Fibroblast of peridontal ligament (primary cell): ENCODE measurements around the gene ALG9.

ENCODE experiments used
- DNase-seq: peaks from one replicate; pipeline ENCODE4 v3.0.0-alpha.2; 2010; ENCODE audit errors: extremely low read depth

ALG9 gene

GRCh38 chr11:111836162-111836561, 35.2 kb downstream of the ALG9 start:
- peak; percentile 52 for DNase-seq

DNA sequence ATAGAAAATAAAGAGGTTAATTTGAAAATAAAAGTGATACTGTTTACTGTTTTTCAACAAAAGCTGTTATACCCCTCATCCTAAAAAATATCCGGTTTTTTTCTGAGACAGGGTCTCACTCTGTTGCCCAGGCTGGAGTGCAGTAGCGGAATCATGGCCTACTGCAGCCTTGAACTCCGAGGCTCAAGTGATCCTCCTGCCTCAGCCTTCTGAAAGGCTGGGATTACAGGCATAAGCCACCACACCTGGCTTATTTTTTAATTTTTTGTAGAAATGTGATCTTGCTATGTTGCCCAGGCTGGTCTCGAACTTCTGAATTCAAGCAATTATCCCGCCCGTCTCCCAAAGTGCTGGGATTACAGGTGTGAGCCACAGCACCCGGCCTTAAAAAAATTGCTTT, 35.7 kb downstream of the ALG9 start:
- no peak for DNase-seq

DNA sequence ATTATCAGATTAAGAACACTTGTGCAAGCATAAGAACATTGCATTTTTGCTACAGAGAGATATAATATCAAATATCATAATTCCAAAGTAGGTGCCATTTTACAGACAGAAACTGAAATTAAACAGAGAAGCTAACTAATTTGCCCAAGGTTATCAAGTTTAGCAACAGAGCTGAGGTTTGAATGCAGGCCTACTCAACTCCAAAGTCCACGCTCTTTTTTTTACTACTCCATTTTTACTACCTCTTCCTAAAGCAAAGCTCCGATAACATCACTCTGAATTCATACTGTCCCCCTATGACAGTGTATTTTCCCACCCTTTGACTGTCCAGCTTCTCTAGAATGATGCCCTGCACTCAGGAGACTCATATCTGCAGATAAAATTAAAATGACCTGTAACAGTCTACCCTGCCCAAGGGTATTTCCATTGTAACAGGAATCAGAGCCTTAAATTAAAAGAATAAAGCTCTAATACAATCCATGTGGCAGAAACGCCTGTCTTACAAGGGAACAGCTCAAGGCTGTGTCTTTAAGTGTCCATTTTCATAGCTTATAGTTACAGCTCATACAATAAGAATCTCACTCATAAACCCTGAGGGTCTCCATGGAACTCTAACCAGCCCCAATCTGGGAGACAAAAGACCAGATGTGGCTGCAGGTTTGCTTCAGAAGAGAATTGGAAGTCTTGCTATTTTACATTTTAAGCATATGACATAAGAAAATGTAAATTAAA, 36.8 kb downstream of the ALG9 start:
- no peak for DNase-seq

- DNase-seq: peak; percentile 57
Measured at GRCh38 chr11:111833524-111833923, 37.9 kb downstream of the ALG9 start.

GRCh38 chr11:111829185-111829968, 42.0 kb downstream of the ALG9 start:
- peak; percentile 37 for DNase-seq

GRCh38 chr11:111826322-111826950, 44.9 kb downstream of the ALG9 start:
- peak; percentile 55 for DNase-seq

GRCh38 chr11:111823629-111824028, 47.8 kb downstream of the ALG9 start:
- DNase-seq: no peak

GRCh38 chr11:111823131-111823530, 48.2 kb downstream of the ALG9 start:
- no peak for DNase-seq

GRCh38 chr11:111819829-111820237, 51.5 kb downstream of the ALG9 start:
- DNase-seq: no peak

DNA sequence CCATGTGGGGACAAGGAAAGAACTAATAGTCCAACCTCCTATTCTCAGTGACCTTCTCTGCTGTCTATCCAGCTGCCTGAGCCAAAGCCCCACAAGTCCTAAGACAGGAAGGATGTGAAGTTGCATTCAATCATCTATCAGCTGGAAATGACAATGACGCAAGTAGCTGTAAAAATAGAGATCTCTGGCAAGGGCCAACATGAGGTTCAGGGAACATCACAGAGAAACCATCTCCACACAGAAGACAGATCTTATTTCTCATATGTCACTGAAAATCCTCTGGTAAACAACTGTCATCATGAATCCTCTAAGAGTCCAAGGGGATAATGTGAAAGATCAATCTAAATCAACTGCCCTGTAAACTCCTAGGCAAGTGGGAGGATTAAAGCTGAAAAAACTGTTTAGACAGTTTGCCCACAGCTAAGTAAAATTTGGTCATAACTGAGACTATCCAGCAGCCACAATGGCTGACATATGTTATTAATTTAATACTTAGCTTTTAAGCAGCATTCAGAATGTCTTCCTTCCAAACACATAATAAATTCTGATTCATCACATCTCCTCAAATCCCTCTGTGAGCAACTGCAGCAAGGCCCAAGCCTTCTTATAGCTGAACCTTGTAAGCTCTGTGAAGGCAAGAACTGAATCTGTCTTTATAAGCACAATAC, 52.1 kb downstream of the ALG9 start:
- DNase-seq: peak; percentile 97

- DNase-seq: no peak
Measured at GRCh38 chr11:111815489-111815888, 55.9 kb downstream of the ALG9 start.

DNA sequence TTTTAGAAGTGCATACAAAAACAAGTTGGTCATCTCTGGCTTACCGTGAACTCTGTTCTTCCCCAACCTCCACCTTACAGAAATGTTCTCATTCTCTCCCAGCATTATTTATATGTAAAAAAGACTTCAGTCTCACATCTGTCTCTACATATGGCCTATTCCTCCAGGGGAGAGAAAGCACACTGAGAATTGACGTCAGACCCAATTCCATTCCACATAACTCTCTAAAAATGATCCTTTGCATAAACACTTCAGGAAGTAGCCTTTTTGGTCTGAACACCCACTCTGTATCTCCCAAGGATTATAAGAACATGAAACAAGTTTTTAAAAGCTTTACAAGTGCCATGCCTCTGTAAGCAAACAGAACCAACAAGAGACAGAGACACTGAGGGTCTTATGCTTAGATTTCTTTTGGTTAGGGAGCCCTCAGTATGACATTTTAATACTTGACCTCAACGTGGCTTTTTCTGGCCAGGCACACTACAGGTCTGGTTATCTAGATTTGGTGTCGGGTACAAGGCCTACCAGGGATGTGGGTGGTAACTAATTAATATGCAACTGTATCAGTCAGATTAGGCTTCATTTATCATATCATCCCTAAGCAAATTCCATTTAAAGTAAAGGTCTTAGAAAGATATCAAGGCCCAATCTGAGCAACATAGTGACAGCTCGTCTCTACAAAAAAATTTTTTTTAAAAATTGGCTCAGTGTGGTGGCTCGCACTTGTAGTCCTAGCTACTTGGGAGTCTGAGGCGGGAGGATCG, 56.6 kb downstream of the ALG9 start:
- DNase-seq: peak; percentile 95

GRCh38 chr11:111814106-111814505, 57.3 kb downstream of the ALG9 start:
- DNase-seq: no peak

- no peak for DNase-seq
Measured at GRCh38 chr11:111812211-111812610, 59.2 kb downstream of the ALG9 start.

- no peak for DNase-seq
Measured at GRCh38 chr11:111811445-111811844, 59.9 kb downstream of the ALG9 start.

- no peak for DNase-seq
Measured at GRCh38 chr11:111808834-111809233, 62.5 kb downstream of the ALG9 start.

- DNase-seq: no peak
Measured at GRCh38 chr11:111808063-111808588, 63.3 kb downstream of the ALG9 start.

- no peak for DNase-seq
Measured at GRCh38 chr11:111807076-111807475, 64.3 kb downstream of the ALG9 start.

DNA sequence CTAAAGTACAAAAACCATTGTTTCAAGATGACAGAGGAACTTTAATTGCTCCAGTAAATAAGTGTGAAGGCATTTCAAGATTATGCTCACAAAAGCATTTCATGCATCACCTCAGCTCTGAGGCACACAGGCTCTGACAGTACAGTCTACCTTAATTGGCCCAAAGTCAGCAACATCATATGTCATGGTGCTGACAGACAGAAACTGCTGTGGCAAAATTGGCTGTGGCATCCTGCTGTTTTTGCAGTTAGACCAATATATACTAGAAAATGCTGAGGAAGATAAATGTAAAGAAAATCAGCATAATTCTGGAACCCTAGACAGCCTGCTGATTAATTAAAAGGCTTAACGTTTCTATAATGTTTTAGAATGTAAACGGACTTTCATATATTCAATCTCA, 70.2 kb downstream of the ALG9 start:
- no peak for DNase-seq

GRCh38 chr11:111798279-111798678, 73.1 kb downstream of the ALG9 start:
- DNase-seq: no peak

DNA sequence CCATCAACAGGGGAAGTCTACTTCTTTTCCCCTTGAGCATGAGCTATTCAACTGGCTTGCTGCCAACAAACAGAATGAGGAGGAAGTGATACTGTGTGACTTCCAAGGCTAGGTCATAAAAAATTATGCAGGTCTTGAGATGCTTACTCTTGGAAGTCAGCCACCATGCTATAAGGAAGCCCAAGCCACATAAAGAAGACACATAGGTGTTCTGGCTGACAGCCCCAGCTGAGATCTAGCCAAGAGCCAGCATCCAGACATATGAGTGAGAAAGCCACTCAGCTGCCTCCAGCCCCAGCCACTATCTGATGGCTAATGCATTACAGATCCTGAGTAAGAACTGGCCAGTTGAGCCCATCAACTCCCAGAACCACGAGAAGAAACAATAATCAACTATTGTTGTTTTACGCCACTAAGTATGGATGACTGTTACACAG, 74.2 kb downstream of the ALG9 start:
- DNase-seq: no peak
